Stomach (tissue), 4 donors: ENCODE results near the gene AGAP3.

Experiments
- CTCF ChIP-seq, 7 experiments: fragments of 450-650 bp in 4 of 7; fragments of 200-600 bp in 3 of 7; sonication (generic) in 3 of 7; IDR thresholded peaks; one replicate each; pipeline ENCODE4 v1.5.1; 2016 to 2019; ENCODE audit warnings: antibody characterized with exemption in 7 of 7, control low read depth in 2 of 7, mild to moderate bottlenecking in 1 of 7
- EP300 ChIP-seq: sonication (generic); formaldehyde crosslinking; IDR thresholded peaks from one replicate; pipeline ENCODE4 v1.6.1; 2017; ENCODE audit warnings: antibody characterized with exemption
- POLR2A ChIP-seq, 4 donors: fragments of 450-650 bp; IDR thresholded peaks; one replicate each; pipeline ENCODE4 v1.6.1; 2016; ENCODE audit warnings: antibody characterized with exemption in 4 of 4, control low read depth in 2 of 4, mild to moderate bottlenecking in 1 of 4, moderate library complexity in 1 of 4
- POLR2AphosphoS5 ChIP-seq, 3 donors: sonication (generic); formaldehyde crosslinking; IDR thresholded peaks; one replicate each; pipeline ENCODE4 v1.6.1; 2016; ENCODE audit warnings: antibody characterized with exemption in 3 of 3

- no peak for TF ChIP-seq CTCF (IDR thresholded peaks at IDR 0.05)
- no peak for TF ChIP-seq POLR2A (IDR thresholded peaks at IDR 0.05)
- TF ChIP-seq EP300: no peak
- no peak for TF ChIP-seq POLR2AphosphoS5 (IDR thresholded peaks at IDR 0.05)
Measured at GRCh38 chr7:151078233-151079040, 7.8 kb upstream of the AGAP3 start.
